ENCODE results near the gene KLF6.

KLF6 gene

GRCh38 chr10:3774814-3775695, 10.0 kb downstream of the KLF6 start:
- no peak for DNase-seq (ENCODE audit: low spot score)

- no peak for DNase-seq (ENCODE audit: low spot score)
Measured at GRCh38 chr10:3774018-3774813, 10.8 kb downstream of the KLF6 start.

DNA sequence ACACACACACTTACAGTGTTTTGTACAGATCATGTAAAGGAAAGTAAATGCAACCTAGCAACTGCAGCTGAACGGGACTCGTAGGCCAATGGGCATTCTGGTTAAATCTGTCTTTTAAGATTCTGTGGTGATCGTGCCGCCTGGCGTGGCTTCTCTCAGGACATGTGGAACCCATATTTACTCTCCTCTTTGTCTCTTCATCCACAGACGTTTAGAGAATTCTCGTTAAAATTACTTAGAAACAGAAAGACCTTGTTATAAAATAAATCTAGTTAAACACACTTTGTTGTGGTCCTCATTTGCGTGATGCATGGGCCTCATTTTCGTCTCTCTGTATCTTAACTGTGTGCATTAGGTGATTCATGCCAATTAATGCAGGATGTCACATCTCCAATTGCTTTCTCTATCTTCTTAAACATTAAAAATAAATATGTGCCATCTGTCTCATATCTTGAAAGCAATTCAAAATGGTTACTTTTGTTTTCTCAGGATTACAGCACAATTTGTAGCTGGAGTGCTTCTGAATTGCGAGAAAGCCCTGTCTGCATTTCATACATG, 11.5 kb downstream of the KLF6 start:
- no peak for DNase-seq (ENCODE audit: low spot score)

GRCh38 chr10:3772361-3773171, 12.4 kb downstream of the KLF6 start:
- no peak for DNase-seq (ENCODE audit: low spot score)

DNA sequence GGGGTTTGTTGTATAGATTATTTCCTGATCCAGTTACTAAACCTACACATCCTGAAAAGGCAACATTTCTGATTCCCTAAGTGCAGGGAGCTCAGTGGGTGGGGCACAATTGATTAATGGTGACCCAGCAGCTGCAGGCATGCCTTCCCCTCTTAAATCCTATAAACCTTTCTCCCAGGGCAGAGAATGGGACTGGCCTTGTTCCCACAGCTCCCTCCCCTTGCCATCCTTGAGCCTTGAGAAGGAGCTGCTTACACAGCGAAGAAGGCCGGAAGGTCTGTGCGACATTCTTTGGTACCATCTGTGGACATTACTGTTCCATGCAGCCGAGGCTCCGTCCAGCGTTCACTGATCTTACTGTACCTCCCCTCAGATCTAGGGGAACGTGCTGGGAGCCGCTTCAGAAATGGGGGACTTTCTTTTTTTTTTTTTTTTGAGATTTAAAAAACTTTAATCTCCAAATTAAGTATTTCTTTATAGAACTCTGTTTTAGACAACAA, 14.3 kb downstream of the KLF6 start:
- DNase-seq (ENCODE audit: low spot score) = no peak

- DNase-seq (ENCODE audit: low spot score) = no peak
Measured at GRCh38 chr10:3769556-3769955, 15.5 kb downstream of the KLF6 start.

- DNase-seq (ENCODE audit: low spot score) = no peak
Measured at GRCh38 chr10:3766046-3766756, 18.8 kb downstream of the KLF6 start.

- DNase-seq (ENCODE audit: low spot score) = no peak
Measured at GRCh38 chr10:3765146-3765545, 19.9 kb downstream of the KLF6 start.

DNA sequence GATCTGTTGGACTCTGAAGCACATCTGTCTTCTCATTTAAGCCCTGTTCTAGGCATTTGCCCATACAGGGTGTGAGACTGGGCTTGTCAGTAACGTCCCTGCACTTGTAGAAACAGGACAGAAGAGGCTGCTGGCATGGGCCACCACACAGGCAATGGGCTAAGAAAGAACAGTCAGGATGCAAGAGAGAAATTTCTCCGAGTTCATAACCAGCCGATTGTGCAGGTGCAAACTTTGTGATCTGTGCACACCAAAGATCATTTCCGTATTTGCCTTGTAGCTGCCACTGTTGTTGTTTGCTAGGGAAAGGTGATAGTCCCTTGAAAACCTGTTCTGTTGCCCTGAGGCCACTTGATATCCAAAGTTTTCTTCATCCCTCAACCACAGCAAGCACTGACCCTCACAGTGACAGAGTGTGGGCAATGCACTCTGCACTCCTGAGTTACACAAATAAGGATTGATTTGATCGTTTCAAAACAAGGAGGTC, 20.3 kb downstream of the KLF6 start:
- no peak for DNase-seq (ENCODE audit: low spot score)

DNA sequence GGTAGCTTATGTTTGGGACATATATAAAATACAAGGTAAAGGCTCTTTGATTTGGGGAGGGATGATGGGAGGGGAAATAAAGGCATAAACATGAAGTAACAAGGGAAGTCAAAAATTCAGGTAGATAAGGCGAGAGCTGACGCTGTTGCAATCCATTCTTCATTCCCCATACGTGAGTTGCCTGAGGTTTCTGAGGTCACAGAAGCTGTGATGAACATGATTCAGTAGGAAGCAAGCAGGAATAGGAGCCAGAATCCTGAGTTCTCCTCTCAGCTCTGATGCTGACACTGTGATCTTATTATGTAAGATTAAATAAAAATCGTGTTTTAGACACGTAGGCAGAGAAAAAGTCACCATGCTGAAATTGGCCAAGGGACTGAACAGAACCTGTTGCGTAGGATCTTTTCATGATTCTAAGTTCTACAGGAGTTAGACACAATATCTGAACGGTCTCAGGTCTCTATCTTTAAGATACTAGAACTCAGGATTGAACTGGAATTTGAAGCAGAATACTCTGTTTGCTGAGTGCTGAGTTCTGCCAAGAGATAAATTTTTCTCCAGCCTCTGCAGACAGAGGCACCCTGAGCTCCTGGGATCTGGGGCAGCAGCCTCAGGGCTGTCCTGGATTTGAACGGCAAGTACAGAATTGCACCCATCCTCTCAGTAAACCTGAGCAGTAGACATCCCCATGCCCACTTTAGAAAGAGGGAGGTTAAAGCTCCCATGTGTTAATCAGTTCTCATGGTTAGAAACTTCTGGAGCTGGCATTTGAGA, 21.0 kb downstream of the KLF6 start:
- DNase-seq (ENCODE audit: low spot score) = no peak

DNA sequence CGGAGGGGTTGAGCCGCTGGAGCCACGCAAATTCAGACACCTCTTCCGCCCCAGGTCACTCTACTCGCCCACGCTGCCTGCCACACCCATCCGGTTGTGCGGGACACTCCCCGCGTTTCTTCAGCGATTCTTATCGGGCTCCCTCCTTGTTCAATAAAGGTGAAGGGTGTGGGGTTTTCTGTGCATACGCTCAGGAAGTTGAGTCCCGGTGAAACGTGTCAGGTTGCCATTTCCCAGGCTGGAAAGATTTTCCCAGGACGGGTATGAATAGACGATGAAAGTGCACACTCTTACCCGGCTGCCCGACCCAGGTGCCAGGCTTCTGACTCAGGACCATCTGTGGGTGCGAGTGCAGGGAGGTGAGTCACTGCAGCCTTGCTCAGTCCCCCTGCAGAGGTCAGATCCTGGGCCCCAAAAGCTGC, 22.0 kb downstream of the KLF6 start:
- no peak for DNase-seq (ENCODE audit: low spot score)

GRCh38 chr10:3762309-3762708, 22.7 kb downstream of the KLF6 start:
- DNase-seq (ENCODE audit: low spot score) = no peak

DNA sequence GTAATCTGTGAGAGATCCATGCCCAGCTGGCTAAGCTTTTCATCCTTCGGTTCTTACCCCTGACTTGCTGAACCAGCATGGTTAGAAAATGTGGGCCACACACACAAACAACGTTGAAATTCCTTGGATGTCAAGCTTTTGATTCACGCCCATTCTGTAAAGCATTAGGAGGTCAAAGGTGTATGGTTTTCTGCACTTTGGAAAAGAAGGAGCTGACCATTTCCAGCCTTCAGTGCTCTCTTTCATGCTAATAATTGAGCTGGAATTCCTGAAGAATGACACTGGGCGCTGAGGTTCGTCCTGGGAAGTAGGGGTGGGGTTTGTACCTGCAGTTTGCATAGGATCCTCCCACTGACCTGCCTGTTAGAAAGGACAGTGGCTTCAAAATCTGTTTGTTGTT, 23.1 kb downstream of the KLF6 start:
- DNase-seq (ENCODE audit: low spot score) = no peak

- peak; percentile 64 for DNase-seq (ENCODE audit: low spot score)
Measured at GRCh38 chr10:3761021-3761686, 23.9 kb downstream of the KLF6 start.

DNA sequence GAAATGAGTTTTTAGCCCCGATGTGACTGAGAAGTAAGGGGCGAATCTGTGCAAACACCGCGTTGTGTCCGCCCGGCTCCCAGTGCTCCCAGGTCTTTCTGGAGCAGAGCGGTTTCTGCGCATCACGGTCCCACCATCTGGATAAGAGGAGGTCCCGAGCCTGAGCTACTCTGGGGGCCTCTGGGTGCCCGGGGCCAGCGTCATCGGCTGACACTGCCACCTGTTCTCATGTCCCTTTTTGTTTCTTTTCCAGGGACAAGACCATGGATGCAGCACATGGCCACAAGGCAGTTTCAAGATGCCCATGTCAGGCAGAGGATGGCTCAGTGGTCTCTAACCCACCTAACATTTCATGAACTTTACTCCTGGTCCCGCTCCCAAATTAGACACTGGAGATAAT, 24.9 kb downstream of the KLF6 start:
- no peak for DNase-seq (ENCODE audit: low spot score)

GRCh38 chr10:3759397-3759796, 25.6 kb downstream of the KLF6 start:
- DNase-seq (ENCODE audit: low spot score) = no peak

GRCh38 chr10:3758491-3758970, 26.5 kb downstream of the KLF6 start:
- no peak for DNase-seq (ENCODE audit: low spot score)

DNA sequence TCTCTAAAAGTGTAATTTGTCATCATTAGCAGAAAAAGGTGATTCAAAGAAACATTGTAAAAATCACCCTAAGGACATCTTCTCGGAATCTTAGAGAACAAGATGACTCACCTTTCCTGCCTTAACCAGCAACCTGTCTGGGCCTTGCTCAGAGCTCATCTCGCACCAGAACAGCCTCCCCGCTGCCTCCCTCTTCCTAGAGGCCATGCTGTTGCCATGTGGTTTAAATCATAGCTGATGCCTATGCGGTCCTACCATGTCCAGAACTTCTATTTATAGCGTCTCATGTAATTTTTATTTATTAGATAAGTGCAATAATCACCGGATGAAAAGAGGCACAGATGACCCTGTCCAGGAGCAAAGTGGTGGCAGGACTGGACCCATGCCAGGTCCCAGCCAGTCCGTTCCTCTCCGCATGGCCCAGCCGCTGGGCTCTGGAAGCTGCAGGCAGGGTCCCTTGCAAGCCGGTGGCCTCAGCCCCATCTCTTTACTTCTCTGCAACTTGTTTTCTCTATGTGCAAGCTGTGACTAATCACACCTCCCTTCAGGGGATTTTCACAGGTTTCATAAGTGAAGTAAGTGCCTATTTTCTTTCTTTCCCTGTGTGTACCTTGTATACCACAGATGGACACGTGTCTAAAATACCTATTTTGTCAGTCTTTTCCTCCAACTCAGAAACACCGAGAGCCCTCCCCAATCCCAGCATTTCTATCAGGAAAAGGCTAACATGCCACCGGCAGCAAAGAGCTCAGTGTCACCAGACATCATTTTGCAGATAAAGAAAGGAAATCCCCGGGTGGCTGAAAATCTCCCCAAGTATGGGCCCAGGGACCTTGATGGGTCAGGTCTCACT, 27.1 kb downstream of the KLF6 start:
- DNase-seq (ENCODE audit: low spot score) = no peak

GRCh38 chr10:3757250-3757637, 27.8 kb downstream of the KLF6 start:
- DNase-seq (ENCODE audit: low spot score) = no peak

Measured in germinal center (tissue), 1 donor.